HepG2 (cell line): Measurements from ENCODE around the gene CAVIN1. TPM values are rescaled to one million over a fixed set of nuclear protein-coding genes. Genes with fewer than 3 reads are reported as not detected.

Experiments
- CBX5 ChIP-seq: sonication (generic); formaldehyde crosslinking; IDR thresholded peaks from 2 replicates; pipeline ENCODE4 v1.4.0; 2020; ENCODE audit warnings: missing genetic modification reagents, borderline replicate concordance
- CHCHD3 ChIP-seq: sonication (generic); formaldehyde crosslinking; IDR thresholded peaks from 2 replicates; pipeline ENCODE4 v1.8.0; 2022; ENCODE audit warnings: mild to moderate bottlenecking, missing genetic modification reagents, moderate library complexity
- CHD2 ChIP-seq: IDR thresholded peaks from 2 replicates; pipeline ENCODE4 v1.6.1; 2011; ENCODE audit warnings: low read depth, low read length, improper control_type of control experiment
- FIP1L1 ChIP-seq: fragments of 200-400 bp; formaldehyde crosslinking; IDR thresholded peaks from 2 replicates; pipeline ENCODE4 v1.6.1; 2018; ENCODE audit warnings: low read depth, mild to moderate bottlenecking, low read length, moderate library complexity, borderline replicate concordance; ENCODE audit not compliant: insufficient read depth
- HOXA3 ChIP-seq: sonication (generic); formaldehyde crosslinking; IDR thresholded peaks from 2 replicates; pipeline ENCODE4 v1.5.0; 2020; ENCODE audit warnings: missing genetic modification reagents
- KDM6A ChIP-seq: IDR thresholded peaks from 2 replicates; pipeline ENCODE4 v1.6.1; 2016; ENCODE audit warnings: low read depth
- MTA1 ChIP-seq: sonication (generic); formaldehyde crosslinking; IDR thresholded peaks from 2 replicates; pipeline ENCODE4 v1.4.0; 2020; ENCODE audit warnings: missing genetic modification reagents, mild to moderate bottlenecking, borderline replicate concordance
- NR2F1 ChIP-seq, 2 experiments: fragments of 450-650 bp in 1 of 2; formaldehyde crosslinking in 1 of 2; IDR thresholded peaks; 2 replicates each; pipeline versions ENCODE4 v1.5.0 to v1.6.1; 2016 to 2020; ENCODE audit warnings: mild to moderate bottlenecking in 1 of 2, missing compliant biosample characterization in 1 of 2, missing genetic modification reagents in 1 of 2, moderate library complexity in 1 of 2
- RAD21 ChIP-seq: fragments of 450-650 bp; formaldehyde crosslinking; IDR thresholded peaks from 2 replicates; pipeline ENCODE4 v1.5.0; 2020; ENCODE audit warnings: mild to moderate bottlenecking
- SALL1 ChIP-seq: sonication (generic); formaldehyde crosslinking; IDR thresholded peaks from 2 replicates; pipeline ENCODE4 v1.8.0; 2022; ENCODE audit warnings: mild to moderate bottlenecking, missing genetic modification reagents
- SNAPC2 ChIP-seq: sonication (generic); formaldehyde crosslinking; IDR thresholded peaks from 2 replicates; pipeline ENCODE4 v1.8.1; 2022; ENCODE audit warnings: mild to moderate bottlenecking, missing genetic modification reagents
- THAP11 ChIP-seq: IDR thresholded peaks from 2 replicates; pipeline ENCODE4 v1.6.1; 2016; ENCODE audit warnings: missing biosample characterization, missing genetic modification reagents
- ZNF143 ChIP-seq: sonication (generic); formaldehyde crosslinking; IDR thresholded peaks from 2 replicates; pipeline ENCODE4 v1.4.0; 2020; ENCODE audit warnings: missing genetic modification reagents
- ZNF251 ChIP-seq: sonication (generic); formaldehyde crosslinking; IDR thresholded peaks from 2 replicates; pipeline ENCODE4 v1.9.0; 2021; ENCODE audit warnings: mild to moderate bottlenecking, missing genetic modification reagents
- ZNF253 ChIP-seq: sonication (generic); formaldehyde crosslinking; IDR thresholded peaks from 2 replicates; pipeline ENCODE4 v1.8.0; 2022; ENCODE audit warnings: mild to moderate bottlenecking, missing genetic modification reagents, borderline replicate concordance
- ZNF441 ChIP-seq: sonication (generic); formaldehyde crosslinking; IDR thresholded peaks from 2 replicates; pipeline ENCODE4 v1.7.0; 2021; ENCODE audit warnings: missing genetic modification reagents, borderline replicate concordance
- ZNF747 ChIP-seq: sonication (generic); formaldehyde crosslinking; IDR thresholded peaks from 2 replicates; pipeline ENCODE4 v1.8.1; 2023; ENCODE audit warnings: missing genetic modification reagents, mild to moderate bottlenecking, borderline replicate concordance
- ZNF841 ChIP-seq: sonication (generic); formaldehyde crosslinking; IDR thresholded peaks from 2 replicates; pipeline ENCODE4 v1.8.1; 2023; ENCODE audit warnings: missing genetic modification reagents, borderline replicate concordance
- ZSCAN20 ChIP-seq: sonication (generic); formaldehyde crosslinking; IDR thresholded peaks from 2 replicates; pipeline ENCODE4 v1.4.0; 2020; ENCODE audit warnings: missing genetic modification reagents, mild to moderate bottlenecking, borderline replicate concordance
- polyA plus RNA-seq, 8 experiments: library from polyadenylated mRNA; depleted of rRNA in 3 of 8; stranded (reverse) in 7 of 8; unstranded in 1 of 8; fragments of >200 nt; fragmentation: Illumina TruSeq in 4 of 8; extraction: Trizol in 4 of 8; gene quantifications; 2 replicates each; pipeline versions ENCODE4 v1.2.1 to v1.2.3, GENCODE V29; 2011 to 2016; ENCODE audit warnings: low read depth in 4 of 8, missing spikeins in 1 of 8, mixed read lengths in 1 of 8; ENCODE audit not compliant: insufficient read depth in 1 of 8
- total RNA-seq, 5 experiments: library from RNA; depleted of rRNA; stranded (reverse); fragments of >200 nt; fragmentation: Illumina TruSeq; extraction: Trizol; gene quantifications; 2 replicates each; pipeline ENCODE4 v1.2.3, GENCODE V29; 2016; ENCODE audit warnings: low read depth in 1 of 5
- TF ChIP-seq, protein P1 (sequence below): IDR thresholded peaks from 2 replicates; pipeline ENCODE4 v1.6.1; 2016; ENCODE audit warnings: missing genetic modification reagents, missing compliant biosample characterization
- TF ChIP-seq, protein P2 (sequence below): sonication (generic); formaldehyde crosslinking; IDR thresholded peaks from 2 replicates; pipeline ENCODE4 v1.4.0; 2020; ENCODE audit warnings: missing genetic modification reagents; ENCODE audit errors: not compliant biosample characterization
- TF ChIP-seq, protein P3 (sequence below): IDR thresholded peaks from 2 replicates; pipeline ENCODE4 v1.6.1; 2016

Gene CAVIN1
- total and polyA plus RNA-seq, 2 of the 13 experiments (the other 11 are each of a cell fraction or from before 2014, with no cell fraction given): 15.9 to 25.5 TPM

DNA sequence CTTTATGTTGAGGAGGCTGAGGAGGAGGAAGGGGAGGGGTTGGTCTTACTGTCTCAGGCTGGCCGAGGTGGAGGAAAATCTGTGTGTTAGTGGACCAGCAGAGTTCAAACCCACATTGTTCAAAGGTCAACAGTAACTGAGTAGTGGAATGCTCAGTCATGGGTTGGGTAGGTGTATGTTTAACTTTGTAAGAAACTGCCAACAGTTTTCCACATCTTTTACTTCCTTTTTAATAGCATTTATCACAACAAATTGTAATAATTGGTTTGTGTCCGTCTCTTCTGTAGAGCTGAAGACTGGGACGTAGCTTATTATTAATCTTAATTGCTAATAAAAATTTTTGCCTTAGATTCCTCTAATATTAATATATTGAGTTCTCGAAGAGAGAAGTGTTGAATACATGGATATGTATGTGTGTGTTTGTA is 40.9 kb upstream of the CAVIN1 start (continued):
- 0 out of 2 replicates have a peak, but pooled peaks have one; percentile 59 for TF ChIP-seq SNAPC2 (CRISPR knock-in tag)
- no peak for TF ChIP-seq ZNF253 (CRISPR knock-in tag)
- no peak for TF ChIP-seq CHCHD3 (CRISPR knock-in tag)
- no peak for TF ChIP-seq FIP1L1
- no peak for TF ChIP-seq ZNF841
- TF ChIP-seq RAD21 (CRISPR knock-in tag): no peak
- TF ChIP-seq NR2F1 (CRISPR knock-in tag; IDR thresholded peaks at IDR 0.05): peak; percentile 31 to 53; a peak in 2 of 4 replicates
- TF ChIP-seq, protein P1, sequence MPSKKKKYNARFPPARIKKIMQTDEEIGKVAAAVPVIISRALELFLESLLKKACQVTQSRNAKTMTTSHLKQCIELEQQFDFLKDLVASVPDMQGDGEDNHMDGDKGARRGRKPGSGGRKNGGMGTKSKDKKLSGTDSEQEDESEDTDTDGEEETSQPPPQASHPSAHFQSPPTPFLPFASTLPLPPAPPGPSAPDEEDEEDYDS: 0 out of 2 replicates have a peak, but pooled peaks have one; percentile 30
- TF ChIP-seq THAP11: 0 out of 2 replicates have a peak, but pooled peaks have one; percentile 47
- 0 out of 2 replicates have a peak, but pooled peaks have one; percentile 18 for TF ChIP-seq CBX5 (CRISPR knock-in tag)
- TF ChIP-seq, protein P2, sequence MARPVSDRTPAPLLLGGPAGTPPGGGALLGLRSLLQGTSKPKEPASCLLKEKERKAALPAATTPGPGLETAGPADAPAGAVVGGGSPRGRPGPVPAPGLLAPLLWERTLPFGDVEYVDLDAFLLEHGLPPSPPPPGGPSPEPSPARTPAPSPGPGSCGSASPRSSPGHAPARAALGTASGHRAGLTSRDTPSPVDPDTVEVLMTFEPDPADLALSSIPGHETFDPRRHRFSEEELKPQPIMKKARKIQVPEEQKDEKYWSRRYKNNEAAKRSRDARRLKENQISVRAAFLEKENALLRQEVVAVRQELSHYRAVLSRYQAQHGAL (CRISPR knock-in tag): no peak
- 0 out of 2 replicates have a peak, but pooled peaks have one; percentile 53 for TF ChIP-seq ZNF441
- TF ChIP-seq MTA1 (CRISPR knock-in tag): no peak
- TF ChIP-seq, protein P3, sequence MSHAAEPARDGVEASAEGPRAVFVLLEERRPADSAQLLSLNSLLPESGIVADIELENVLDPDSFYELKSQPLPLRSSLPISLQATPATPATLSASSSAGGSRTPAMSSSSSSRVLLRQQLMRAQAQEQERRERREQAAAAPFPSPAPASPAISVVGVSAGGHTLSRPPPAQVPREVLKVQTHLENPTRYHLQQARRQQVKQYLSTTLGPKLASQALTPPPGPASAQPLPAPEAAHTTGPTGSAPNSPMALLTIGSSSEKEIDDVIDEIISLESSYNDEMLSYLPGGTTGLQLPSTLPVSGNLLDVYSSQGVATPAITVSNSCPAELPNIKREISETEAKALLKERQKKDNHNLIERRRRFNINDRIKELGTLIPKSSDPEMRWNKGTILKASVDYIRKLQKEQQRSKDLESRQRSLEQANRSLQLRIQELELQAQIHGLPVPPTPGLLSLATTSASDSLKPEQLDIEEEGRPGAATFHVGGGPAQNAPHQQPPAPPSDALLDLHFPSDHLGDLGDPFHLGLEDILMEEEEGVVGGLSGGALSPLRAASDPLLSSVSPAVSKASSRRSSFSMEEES (CRISPR knock-in tag): peak; percentile 75
- TF ChIP-seq ZNF143: no peak
- TF ChIP-seq ZNF251 (CRISPR knock-in tag): no peak
- no peak for TF ChIP-seq CHD2
- TF ChIP-seq ZSCAN20 (CRISPR knock-in tag): peak; percentile 94; the same call in 1 of the 2 replicates
- peak; percentile 76 for TF ChIP-seq KDM6A (CRISPR knock-in tag)
- TF ChIP-seq ZNF747 (CRISPR knock-in tag): no peak
- peak; percentile 28; the same call in 1 of the 2 replicates for TF ChIP-seq HOXA3 (CRISPR knock-in tag)
- peak; percentile 52; the same call in 1 of the 2 replicates for TF ChIP-seq SALL1
